Mesenteric fat pad (tissue), 1 donor: ENCODE measurements around the gene AMIGO3. TPM values are rescaled to one million over a fixed set of nuclear protein-coding genes. Genes with fewer than 3 reads are reported as not detected.
"Not testable (repeated sequence)": the region's sequence is repeated elsewhere in the genome, so short reads cannot be mapped to it uniquely, and the experiment has no call there.

Experiments
- DNase-seq: peaks from one replicate; pipeline ENCODE4 v3.0.0-alpha.2; 2020; ENCODE audit warnings: low spot score
- total RNA-seq: library from RNA; stranded (reverse); fragmentation: NEBNext Ultra II Directional; extraction: Animal tissue kit (Norgen Biotek cat#: 25700); gene quantifications from one replicate; pipeline ENCODE4 v1.2.1, GENCODE V29; 2021
- donor health status: DM: yes; HTN: yes; CAD: no.

Gene AMIGO3
- total RNA-seq, 1 donor from 2014 or later, result not detected

GRCh38 chr3:49689908-49690624 lies 29.4 kb downstream of the AMIGO3 start:
- DNase-seq, result not testable (repeated sequence)

- peak; percentile 97 for DNase-seq
Observed at GRCh38 chr3:49689046-49689907, 30.2 kb downstream of the AMIGO3 start, which contains the start of the genes MST1 and RNF123. MST1 (minus strand) TSS chr3:49689474; CDS start chr3:49688691, 783 bp downstream. RNF123 (plus strand) TSS chr3:49689557; CDS start chr3:49691166, 1,609 bp downstream.

GRCh38 chr3:49688338-49689045 lies 31.0 kb downstream of the AMIGO3 start:
- DNase-seq, result not testable (repeated sequence)

- DNase-seq, result not testable (repeated sequence)
Observed at GRCh38 chr3:49687424-49687795, 32.1 kb downstream of the AMIGO3 start.

- DNase-seq, result not testable (repeated sequence)
Observed at GRCh38 chr3:49686769-49687423, 32.6 kb downstream of the AMIGO3 start.

GRCh38 chr3:49686346-49686745 lies 33.1 kb downstream of the AMIGO3 start:
- not testable (repeated sequence) for DNase-seq

GRCh38 chr3:49685846-49686245 lies 33.6 kb downstream of the AMIGO3 start:
- DNase-seq, result not testable (repeated sequence)

GRCh38 chr3:49685103-49685502 lies 34.4 kb downstream of the AMIGO3 start:
- not testable (repeated sequence) for DNase-seq

- not testable (repeated sequence) for DNase-seq
Observed at GRCh38 chr3:49684453-49684852, 35.0 kb downstream of the AMIGO3 start.

- DNase-seq, result no peak
Observed at GRCh38 chr3:49683162-49683561, 36.3 kb downstream of the AMIGO3 start.

GRCh38 chr3:49681543-49681942 lies 37.9 kb downstream of the AMIGO3 start:
- no peak for DNase-seq

GRCh38 chr3:49681232-49681522 lies 38.3 kb downstream of the AMIGO3 start:
- DNase-seq, result no peak

GRCh38 chr3:49680493-49681231 lies 38.8 kb downstream of the AMIGO3 start:
- DNase-seq, result no peak

- no peak for DNase-seq
Observed at GRCh38 chr3:49675912-49676311, 43.6 kb downstream of the AMIGO3 start.

GRCh38 chr3:49674497-49674983 lies 44.9 kb downstream of the AMIGO3 start:
- no peak for DNase-seq

GRCh38 chr3:49673715-49674496 lies 45.6 kb downstream of the AMIGO3 start, which contains the start of gene APEH:
APEH (plus strand) TSS chr3:49674351; CDS start chr3:49674402, 51 bp downstream.
- DNase-seq, result peak; percentile 98

GRCh38 chr3:49673121-49673714 lies 46.3 kb downstream of the AMIGO3 start:
- DNase-seq, result no peak

- no peak for DNase-seq
Observed at GRCh38 chr3:49671291-49672288, 47.9 kb downstream of the AMIGO3 start.
